Measurements from ENCODE around the gene GPRC5C.
A peak's percentile ranks its signal among the peaks of the same experiment; 100 is the strongest.

The GPRC5C gene

GRCh38 chr17:74391771-74392170 lies 40.1 kb upstream of the GPRC5C start:
- ChIA-PET CTCF (interaction anchor here (0.6 to 5.0 kb wide), 6 partner anchors 9 to 65 kb away, joined by 4 to 34 read pairs (median 19); partner anchors contain the start of gene GPR142), POLR2A (no interaction called here)
- Histone ChIP-seq H3K4me1 (ENCODE audit: control insufficient read depth, insufficient read depth, low read length) (no peaks in the 10 kb centered on the region), H3K9me3 (ENCODE audit: control insufficient read depth, insufficient read depth, low read depth, low read length) (no peaks in the 10 kb centered on the region), H3K36me3 (ENCODE audit: control insufficient read depth in 2 of 2, insufficient read depth in 1 of 2, low read length in 2 of 2) (no peaks in the 10 kb centered on the region), H3K4me3 (ENCODE audit: low read depth, low read length) (no peak overlapping the region), H3K27ac (ENCODE audit: extremely low read depth, low read depth, low read length) (no peak overlapping the region)
- TF ChIP-seq YY1 (tag by site-specific recombination; IDR thresholded peaks at IDR 0.05) (no peak), HOXA7 (CRISPR knock-in tag; IDR thresholded peaks at IDR 0.05; ENCODE audit: borderline replicate concordance) (no peak)

- CTCF ChIA-PET, result interaction anchor here (1.2 to 5.0 kb wide), 6 partner anchors 13 to 101 kb away, joined by 3 to 34 read pairs (median 19); partner anchors contain the start of gene GPR142
- TF ChIP-seq ZNF133 (tag by site-specific recombination; IDR thresholded peaks at IDR 0.05) (no peak), REST (tag by site-specific recombination; IDR thresholded peaks at IDR 0.05) (no peak), ZNF311 (tag by site-specific recombination; IDR thresholded peaks at IDR 0.05; ENCODE audit: borderline replicate concordance) (no peak)
- POLR2A ChIA-PET, result interaction anchor here (0.8 kb wide), 1 partner anchor 37 kb away, joined by 3 read pairs; no protein-coding TSS in a partner anchor
Observed at GRCh38 chr17:74392848-74393247, 39.0 kb upstream of the GPRC5C start.

GRCh38 chr17:74393346-74393942 lies 38.4 kb upstream of the GPRC5C start:
- TF ChIP-seq ZNF132 (tag by site-specific recombination; IDR thresholded peaks at IDR 0.05; ENCODE audit: borderline replicate concordance) (no peak), GLIS1 (tag by site-specific recombination; IDR thresholded peaks at IDR 0.05) (peak; percentile 69), ZNF341 (tag by site-specific recombination; IDR thresholded peaks at IDR 0.05; ENCODE audit: low read depth) (peak; percentile 35; the same call in 1 of the 2 replicates)

More at GRCh38 chr17:74392848-74393247, 39.0 kb upstream of the GPRC5C start:
- H3K36me3 ChIP-seq (ENCODE audit: control insufficient read depth in 2 of 2, insufficient read depth in 1 of 2, low read length in 2 of 2), result no peaks in the 10 kb centered on the region
- H3K27ac ChIP-seq (ENCODE audit: extremely low read depth, low read depth, low read length), result no peak overlapping the region
- H3K4me1 ChIP-seq (ENCODE audit: control insufficient read depth, insufficient read depth, low read length), result no peaks in the 10 kb centered on the region
- no peak overlapping the region for H3K4me3 ChIP-seq (ENCODE audit: low read depth, low read length)
- no peaks in the 10 kb centered on the region for H3K9me3 ChIP-seq (ENCODE audit: control insufficient read depth, insufficient read depth, low read depth, low read length)

GRCh38 chr17:74394275-74394950 lies 37.5 kb upstream of the GPRC5C start:
- Histone ChIP-seq H3K4me1 (ENCODE audit: control insufficient read depth, insufficient read depth, low read length) (no peaks in the 10 kb centered on the region), H3K27ac (ENCODE audit: extremely low read depth, low read depth, low read length) (no peak overlapping the region), H3K36me3 (ENCODE audit: control insufficient read depth in 2 of 2, insufficient read depth in 1 of 2, low read length in 2 of 2) (no peaks in the 10 kb centered on the region), H3K9me3 (ENCODE audit: control insufficient read depth, insufficient read depth, low read depth, low read length) (no peaks in the 10 kb centered on the region), H3K4me3 (ENCODE audit: low read depth, low read length) (no peak overlapping the region)
- CTCF ChIA-PET, result interaction anchor here (0.6 to 5.0 kb wide), 5 partner anchors 15 to 179 kb away, joined by 3 to 34 read pairs (median 18); partner anchors contain the start of gene GPR142
- POLR2A ChIA-PET, result interaction anchor here (0.9 kb wide), 1 partner anchor 50 kb away, joined by 3 read pairs; no protein-coding TSS in a partner anchor
- TF ChIP-seq ZNF473 (tag by site-specific recombination; IDR thresholded peaks at IDR 0.05), result no peak
- TF ChIP-seq ZNF449 (tag by site-specific recombination; IDR thresholded peaks at IDR 0.05), result no peak
- TF ChIP-seq ZNF26 (tag by site-specific recombination; IDR thresholded peaks at IDR 0.05), result no peak
- no peak for TF ChIP-seq ZNF660 (tag by site-specific recombination; IDR thresholded peaks at IDR 0.05)
- no peak for TF ChIP-seq ZNF548 (tag by site-specific recombination; IDR thresholded peaks at IDR 0.05)
- no peak for TF ChIP-seq ZNF600 (tag by site-specific recombination; IDR thresholded peaks at IDR 0.05)
- TF ChIP-seq ZNF585B (tag by site-specific recombination; IDR thresholded peaks at IDR 0.05), result no peak
- TF ChIP-seq REST (tag by site-specific recombination; IDR thresholded peaks at IDR 0.05), result no peak

More at GRCh38 chr17:74393346-74393942, 38.4 kb upstream of the GPRC5C start:
- H3K9me3 ChIP-seq (ENCODE audit: control insufficient read depth, insufficient read depth, low read depth, low read length), result no peaks in the 10 kb centered on the region
- H3K36me3 ChIP-seq (ENCODE audit: control insufficient read depth in 2 of 2, insufficient read depth in 1 of 2, low read length in 2 of 2), result no peaks in the 10 kb centered on the region
- no peak overlapping the region for H3K27ac ChIP-seq (ENCODE audit: extremely low read depth, low read depth, low read length)
- H3K4me3 ChIP-seq (ENCODE audit: low read depth, low read length), result no peak overlapping the region
- POLR2A ChIA-PET, result interaction anchor here (0.8 to 0.9 kb wide), 2 partner anchors 37 to 51 kb away, joined by 3 read pairs; no protein-coding TSS in a partner anchor
- CTCF ChIA-PET, result interaction anchor here (1.2 to 5.0 kb wide), 6 partner anchors 14 to 100 kb away, joined by 3 to 34 read pairs (median 19); partner anchors contain the start of gene GPR142
- H3K4me1 ChIP-seq (ENCODE audit: control insufficient read depth, insufficient read depth, low read length), result no peaks in the 10 kb centered on the region
